Mononuclear cell (primary cell): ENCODE data around the gene TSSK6. TPM values are rescaled to one million over a fixed set of nuclear protein-coding genes. Genes with fewer than 3 reads are reported as not detected.

Source experiments
- H3K27me3 ChIP-seq: 2 replicates; pipeline ENCODE4 v1.6.0; 2011; ENCODE audit warnings: low read length, control low read depth; ENCODE audit not compliant: insufficient read depth
- H3K4me1 ChIP-seq: 2 replicates; pipeline ENCODE4 v1.5.1; 2011; ENCODE audit warnings: mild to moderate bottlenecking, low read length, control low read depth; ENCODE audit not compliant: insufficient read depth
- H3K4me3 ChIP-seq: 2 replicates; pipeline ENCODE4 v1.5.1; 2011; ENCODE audit warnings: mild to moderate bottlenecking, low read length, moderate library complexity
- H3K9me3 ChIP-seq: 2 replicates; pipeline ENCODE4 v1.5.1; 2011; ENCODE audit warnings: low read depth, mild to moderate bottlenecking, control low read depth, low read length
- total RNA-seq: library from RNA; depleted of rRNA; stranded (reverse); fragments of >200 nt; gene quantifications from one replicate; pipeline ENCODE4 v1.2.3, GENCODE V29; 2012

TSSK6 gene
- total RNA-seq, 1 donor: 6.3 TPM

- H3K27me3 ChIP-seq: no peaks in the 10 kb centered on the region
- peaks cover 16% of the 10 kb centered on the region for H3K4me1 ChIP-seq
- no peak overlapping the region for H3K4me3 ChIP-seq
- H3K9me3 ChIP-seq: no peaks in the 10 kb centered on the region
Measured at GRCh38 chr19:19493841-19494546, 21.4 kb downstream of the TSSK6 start.

DNA sequence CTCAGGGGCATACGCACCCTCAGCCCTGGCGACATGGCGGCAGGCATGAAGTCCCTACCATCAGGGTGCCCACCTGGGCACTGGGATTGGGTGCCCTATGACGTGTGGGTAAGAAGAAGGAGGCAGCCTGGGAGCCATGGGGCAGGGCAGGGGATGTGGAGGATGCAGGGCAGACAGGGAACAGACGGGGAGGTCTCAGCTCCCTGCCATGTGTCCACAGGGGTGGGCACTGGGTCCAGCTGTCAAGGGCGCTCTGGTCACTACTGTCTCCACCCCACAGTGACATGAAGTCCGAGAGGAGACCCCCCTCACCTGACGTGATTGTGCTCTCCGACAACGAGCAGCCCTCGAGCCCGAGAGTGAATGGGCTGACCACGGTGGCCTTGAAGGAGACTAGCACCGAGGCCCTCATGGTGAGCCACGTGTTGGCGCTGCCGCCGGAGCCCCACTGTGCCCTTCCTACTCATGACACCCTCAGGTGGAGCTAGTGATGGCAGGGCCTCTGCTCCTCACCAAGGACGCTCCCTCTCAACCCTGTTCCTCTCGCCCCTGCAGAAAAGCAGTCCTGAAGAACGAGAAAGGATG is 23.2 kb downstream of the TSSK6 start:
- Histone ChIP-seq H3K4me1 (peaks cover 33% of the 10 kb centered on the region), H3K27me3 (no peaks in the 10 kb centered on the region), H3K4me3 (no peak overlapping the region), H3K9me3 (no peaks in the 10 kb centered on the region)

- Histone ChIP-seq H3K4me3 (no peak overlapping the region), H3K27me3 (no peaks in the 10 kb centered on the region), H3K4me1 (peaks cover 39% of the 10 kb centered on the region), H3K9me3 (no peaks in the 10 kb centered on the region)
Measured at GRCh38 chr19:19491321-19492025, 23.9 kb downstream of the TSSK6 start.

- H3K4me3 ChIP-seq: no peak overlapping the region
- H3K4me1 ChIP-seq: peaks cover 43% of the 10 kb centered on the region
- H3K9me3 ChIP-seq: no peaks in the 10 kb centered on the region
- no peaks in the 10 kb centered on the region for H3K27me3 ChIP-seq
Measured at GRCh38 chr19:19490214-19490968, 25.0 kb downstream of the TSSK6 start.

- H3K4me3 ChIP-seq: no peak overlapping the region
- H3K27me3 ChIP-seq: no peaks in the 10 kb centered on the region
- peaks cover 48% of the 10 kb centered on the region for H3K4me1 ChIP-seq
- H3K9me3 ChIP-seq: no peaks in the 10 kb centered on the region
Measured at GRCh38 chr19:19489804-19490204, 25.5 kb downstream of the TSSK6 start.

- H3K9me3 ChIP-seq: no peaks in the 10 kb centered on the region
- no peak overlapping the region for H3K4me3 ChIP-seq
- no peaks in the 10 kb centered on the region for H3K27me3 ChIP-seq
- H3K4me1 ChIP-seq: peaks cover 51% of the 10 kb centered on the region
Measured at GRCh38 chr19:19488875-19489690, 26.3 kb downstream of the TSSK6 start.

DNA sequence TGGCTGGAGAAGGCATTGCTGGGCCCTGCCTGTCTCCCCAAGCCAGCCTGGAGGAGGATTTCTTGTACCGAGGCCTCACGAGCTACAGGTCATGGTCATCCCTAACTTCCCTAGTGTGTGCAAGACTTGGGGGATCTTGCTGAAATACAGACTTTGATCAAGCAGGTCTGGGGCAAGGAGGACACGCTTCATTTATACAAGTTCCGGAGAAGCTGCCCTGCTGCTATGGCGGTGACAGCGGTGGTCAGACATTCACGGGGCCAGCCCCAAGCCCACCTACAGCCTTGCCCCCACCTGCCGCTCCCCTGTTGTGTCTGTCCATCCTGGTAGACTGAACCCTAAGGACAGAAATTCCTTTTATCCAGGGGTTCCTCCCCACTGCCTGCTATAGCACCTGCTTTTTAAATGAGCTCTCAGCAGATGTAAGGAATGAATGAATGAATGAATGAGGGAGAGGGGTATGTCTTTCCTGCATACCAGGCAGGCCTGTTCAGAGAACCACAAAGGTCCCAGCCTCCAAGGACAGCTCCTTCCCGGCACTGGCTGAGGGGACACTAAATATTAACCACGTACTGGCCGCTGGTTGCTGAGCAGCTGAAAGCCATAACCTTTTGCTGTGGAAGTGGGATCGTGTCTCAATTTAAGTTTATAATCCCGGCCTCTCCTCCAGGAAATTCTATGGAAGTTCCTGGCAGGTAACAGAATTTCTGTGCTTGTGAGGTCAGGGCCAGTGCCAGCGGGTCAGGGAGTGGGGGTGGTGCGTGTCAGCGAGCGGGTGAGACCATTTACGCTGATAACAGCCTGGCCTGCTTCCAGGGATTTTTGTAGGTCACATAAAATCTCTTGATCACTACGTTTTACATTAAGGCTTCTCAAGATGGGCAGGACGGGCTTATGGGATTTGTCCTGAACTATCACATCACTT is 27.1 kb downstream of the TSSK6 start:
- H3K27me3 ChIP-seq: no peaks in the 10 kb centered on the region
- no peak overlapping the region for H3K4me3 ChIP-seq
- no peaks in the 10 kb centered on the region for H3K9me3 ChIP-seq
- peaks cover 51% of the 10 kb centered on the region for H3K4me1 ChIP-seq

- H3K4me1 ChIP-seq: peaks cover 51% of the 10 kb centered on the region
- no peak overlapping the region for H3K4me3 ChIP-seq
- no peaks in the 10 kb centered on the region for H3K9me3 ChIP-seq
- no peaks in the 10 kb centered on the region for H3K27me3 ChIP-seq
Measured at GRCh38 chr19:19487077-19487949, 28.0 kb downstream of the TSSK6 start.

DNA sequence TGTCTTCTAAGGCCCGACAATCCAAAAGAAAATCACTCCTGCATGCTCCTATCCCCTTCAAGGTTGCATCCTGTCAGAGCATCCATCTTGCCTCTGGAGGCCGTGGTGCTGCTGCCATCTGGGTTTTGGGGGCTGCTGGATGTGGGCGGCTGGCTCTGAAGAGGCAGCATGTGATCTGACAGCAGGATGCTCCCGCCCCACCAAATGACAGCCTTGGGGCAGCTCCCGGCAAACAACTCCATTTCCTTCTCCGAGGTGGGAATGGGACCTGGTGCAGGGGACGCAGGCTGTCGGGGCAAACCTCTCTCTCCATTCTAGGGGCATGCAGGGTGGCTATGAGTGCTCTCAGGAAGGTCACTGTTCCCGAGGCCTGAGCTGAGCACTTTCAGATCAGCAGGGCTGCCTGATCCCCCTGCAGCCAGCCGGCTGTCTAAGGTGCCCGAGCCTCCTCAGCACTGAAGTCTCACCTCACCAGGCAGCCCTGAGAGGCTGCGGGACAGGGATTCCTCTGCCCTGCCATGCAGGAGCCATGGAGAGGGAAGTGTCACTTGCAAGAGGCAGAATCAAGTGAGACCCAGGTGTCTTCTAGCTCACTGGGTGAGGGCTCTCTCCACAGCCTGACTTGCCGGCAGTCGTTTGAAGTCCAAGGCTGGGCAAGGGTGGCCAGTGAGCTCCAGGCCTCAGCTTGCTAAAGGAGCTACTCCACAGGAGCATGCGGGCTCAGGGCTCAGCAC is 28.8 kb downstream of the TSSK6 start:
- no peaks in the 10 kb centered on the region for H3K27me3 ChIP-seq
- no peaks in the 10 kb centered on the region for H3K9me3 ChIP-seq
- H3K4me3 ChIP-seq: no peak overlapping the region
- H3K4me1 ChIP-seq: peaks cover 51% of the 10 kb centered on the region

GRCh38 chr19:19485998-19486290 is 29.4 kb downstream of the TSSK6 start:
- H3K4me3 ChIP-seq: no peak overlapping the region
- H3K9me3 ChIP-seq: no peaks in the 10 kb centered on the region
- H3K4me1 ChIP-seq: peaks cover 55% of the 10 kb centered on the region
- H3K27me3 ChIP-seq: no peaks in the 10 kb centered on the region

- Histone ChIP-seq H3K9me3 (no peaks in the 10 kb centered on the region), H3K27me3 (no peaks in the 10 kb centered on the region), H3K4me1 (peaks cover 58% of the 10 kb centered on the region), H3K4me3 (no peak overlapping the region)
Measured at GRCh38 chr19:19485161-19485997, 30.0 kb downstream of the TSSK6 start.
